Measurements from ENCODE around the gene ROBO2. TPM values are rescaled to one million over a fixed set of nuclear protein-coding genes. Genes with fewer than 3 reads are reported as not detected.

ROBO2 gene
- total and polyA plus RNA-seq, 2 experiments from 2014 or later: 1.2 to 14.3 TPM

DNA sequence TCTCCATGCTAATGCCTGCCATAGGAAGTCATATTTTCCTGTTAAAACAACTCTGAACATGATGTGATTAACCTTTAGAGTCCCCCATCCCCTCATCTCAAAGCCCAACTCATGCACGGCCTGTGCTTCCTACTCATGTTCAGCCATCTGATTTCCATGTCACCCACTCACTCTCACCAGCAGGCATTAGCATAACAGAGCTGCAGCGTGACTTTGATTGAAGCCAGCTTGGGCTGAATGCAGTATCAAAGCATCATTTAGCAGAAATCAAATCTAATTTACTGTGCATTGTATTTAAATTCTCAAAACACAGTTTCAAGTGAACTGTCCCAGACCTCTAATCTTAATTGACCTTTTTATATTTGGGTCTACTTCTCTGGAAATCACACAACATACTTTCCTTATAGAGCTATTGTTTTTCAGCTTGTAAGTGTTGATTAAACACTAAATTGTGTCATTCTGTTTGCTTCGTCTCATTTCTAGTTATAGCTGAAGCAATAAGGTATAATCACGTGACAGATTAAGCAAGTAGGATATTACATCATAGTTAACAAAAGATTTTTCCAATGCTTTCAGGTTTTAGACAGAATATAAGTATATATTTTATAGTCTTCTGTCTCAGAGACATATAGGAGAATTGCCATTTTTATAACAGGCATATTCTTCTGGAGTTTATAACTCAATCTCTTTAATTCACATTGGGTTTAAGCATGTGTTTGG lies 501.5 kb downstream of the ROBO2 start:
- Histone ChIP-seq H3K4me1 (ENCODE audit: insufficient read depth) (no peaks in the 10 kb centered on the region), H3K79me2 (no peaks in the 10 kb centered on the region), H4K20me1 (ENCODE audit: insufficient read depth, poor library complexity, severe bottlenecking) (no peaks in the 10 kb centered on the region), H3K4me2 (no peak overlapping the region), H3K9me2 (replicated peaks; ENCODE audit: insufficient read depth) (no peaks in the 10 kb centered on the region), H3K27ac (no peak overlapping the region), H3K9me3 (ENCODE audit: low read depth) (no peaks in the 10 kb centered on the region), H3K36me3 (replicated peaks; ENCODE audit: insufficient read depth, low read depth) (no peaks in the 10 kb centered on the region), H2AFZ (no peak overlapping the region), H3K4me3 (no peak overlapping the region), H3K27me3 (no peaks in the 10 kb centered on the region)
- TF ChIP-seq EZH2phosphoT487 (IDR thresholded peaks at IDR 0.05; ENCODE audit: low read depth, severe bottlenecking, unreplicated experiment) (no peak), EZH2 (IDR thresholded peaks at IDR 0.05; ENCODE audit: borderline replicate concordance) (no peak)
- TF ChIP-seq, protein P1, sequence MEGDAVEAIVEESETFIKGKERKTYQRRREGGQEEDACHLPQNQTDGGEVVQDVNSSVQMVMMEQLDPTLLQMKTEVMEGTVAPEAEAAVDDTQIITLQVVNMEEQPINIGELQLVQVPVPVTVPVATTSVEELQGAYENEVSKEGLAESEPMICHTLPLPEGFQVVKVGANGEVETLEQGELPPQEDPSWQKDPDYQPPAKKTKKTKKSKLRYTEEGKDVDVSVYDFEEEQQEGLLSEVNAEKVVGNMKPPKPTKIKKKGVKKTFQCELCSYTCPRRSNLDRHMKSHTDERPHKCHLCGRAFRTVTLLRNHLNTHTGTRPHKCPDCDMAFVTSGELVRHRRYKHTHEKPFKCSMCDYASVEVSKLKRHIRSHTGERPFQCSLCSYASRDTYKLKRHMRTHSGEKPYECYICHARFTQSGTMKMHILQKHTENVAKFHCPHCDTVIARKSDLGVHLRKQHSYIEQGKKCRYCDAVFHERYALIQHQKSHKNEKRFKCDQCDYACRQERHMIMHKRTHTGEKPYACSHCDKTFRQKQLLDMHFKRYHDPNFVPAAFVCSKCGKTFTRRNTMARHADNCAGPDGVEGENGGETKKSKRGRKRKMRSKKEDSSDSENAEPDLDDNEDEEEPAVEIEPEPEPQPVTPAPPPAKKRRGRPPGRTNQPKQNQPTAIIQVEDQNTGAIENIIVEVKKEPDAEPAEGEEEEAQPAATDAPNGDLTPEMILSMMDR (IDR thresholded peaks at IDR 0.05; ENCODE audit: poor library complexity): no peak
- 84% methylated on average over 4 of the region's 4 CpGs for WGBS (ENCODE audit: low lambda C conversion rate, missing lambda C conversion rate)
- no peak for DNase-seq (ENCODE audit: low spot score)

DNA sequence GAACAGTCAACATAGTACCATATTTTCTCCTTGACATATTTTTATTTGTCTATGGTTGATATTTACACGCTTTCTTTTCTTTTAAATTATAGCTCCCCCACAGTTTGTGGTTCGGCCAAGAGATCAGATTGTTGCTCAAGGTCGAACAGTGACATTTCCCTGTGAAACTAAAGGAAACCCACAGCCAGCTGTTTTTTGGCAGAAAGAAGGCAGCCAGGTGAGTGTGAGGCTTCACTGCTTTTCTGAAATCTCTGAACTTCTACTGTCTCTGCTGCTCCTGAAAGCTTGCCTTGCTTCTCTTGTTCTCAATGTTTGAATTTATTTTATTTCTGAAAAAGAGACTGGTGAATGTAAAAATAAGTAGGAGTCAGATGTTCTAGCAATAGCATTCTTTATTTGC lies 506.3 kb downstream of the ROBO2 start:
- Histone ChIP-seq H4K20me1 (ENCODE audit: insufficient read depth, poor library complexity, severe bottlenecking) (no peaks in the 10 kb centered on the region), H3K9me2 (replicated peaks; ENCODE audit: insufficient read depth) (no peaks in the 10 kb centered on the region), H3K79me2 (no peaks in the 10 kb centered on the region), H3K27ac (no peak overlapping the region), H3K4me3 (no peak overlapping the region), H3K4me1 (ENCODE audit: insufficient read depth) (no peaks in the 10 kb centered on the region), H3K27me3 (no peaks in the 10 kb centered on the region), H2AFZ (no peak overlapping the region), H3K4me2 (no peak overlapping the region), H3K36me3 (replicated peaks; ENCODE audit: insufficient read depth, low read depth) (no peaks in the 10 kb centered on the region), H3K9me3 (ENCODE audit: low read depth) (no peaks in the 10 kb centered on the region)
- no peak for DNase-seq (ENCODE audit: low spot score)
- WGBS (ENCODE audit: low lambda C conversion rate, missing lambda C conversion rate): 87% methylated on average over 3 of the region's 3 CpGs
- TF ChIP-seq, protein P1 (IDR thresholded peaks at IDR 0.05; ENCODE audit: poor library complexity): no peak
- TF ChIP-seq EZH2 (IDR thresholded peaks at IDR 0.05; ENCODE audit: borderline replicate concordance): no peak
- TF ChIP-seq EZH2phosphoT487 (IDR thresholded peaks at IDR 0.05; ENCODE audit: low read depth, severe bottlenecking, unreplicated experiment): no peak

DNA sequence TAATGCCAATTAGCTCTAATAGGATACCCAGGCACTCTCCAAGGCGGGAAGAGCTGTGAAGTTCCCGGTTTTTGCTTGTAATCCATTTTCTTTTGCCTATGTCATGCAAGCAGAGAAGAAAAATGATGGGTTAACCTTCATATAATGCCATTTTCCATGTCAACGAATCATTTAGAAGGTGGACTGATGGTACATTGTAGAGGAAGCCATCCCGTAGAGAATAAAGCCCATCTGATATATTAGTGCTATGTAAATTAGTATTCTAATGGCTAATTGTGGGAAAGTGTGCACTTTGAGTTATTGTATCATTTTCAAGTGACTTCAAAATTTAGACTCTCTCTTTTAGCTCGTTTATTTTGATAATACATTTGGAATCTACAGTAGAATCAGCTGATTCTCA lies 509.1 kb downstream of the ROBO2 start:
- no peak for TF ChIP-seq EZH2 (IDR thresholded peaks at IDR 0.05; ENCODE audit: borderline replicate concordance)
- TF ChIP-seq, protein P1 (IDR thresholded peaks at IDR 0.05; ENCODE audit: poor library complexity): no peak
- no peak for TF ChIP-seq EZH2phosphoT487 (IDR thresholded peaks at IDR 0.05; ENCODE audit: low read depth, severe bottlenecking, unreplicated experiment)

More for the DNA sequence above, 509.1 kb downstream of the ROBO2 start:
- no peak overlapping the region for H3K4me3 ChIP-seq
- H3K4me2 ChIP-seq: no peak overlapping the region
- no peaks in the 10 kb centered on the region for H4K20me1 ChIP-seq (ENCODE audit: insufficient read depth, poor library complexity, severe bottlenecking)
- H3K27ac ChIP-seq: no peak overlapping the region
- no peaks in the 10 kb centered on the region for H3K36me3 ChIP-seq (replicated peaks; ENCODE audit: insufficient read depth, low read depth)
- WGBS (ENCODE audit: low lambda C conversion rate, missing lambda C conversion rate): 93% methylated on average over 5 of the region's 5 CpGs
- no peaks in the 10 kb centered on the region for H3K27me3 ChIP-seq
- no peaks in the 10 kb centered on the region for H3K4me1 ChIP-seq (ENCODE audit: insufficient read depth)
- no peak for DNase-seq (ENCODE audit: low spot score)
- H2AFZ ChIP-seq: no peak overlapping the region
- H3K9me3 ChIP-seq (ENCODE audit: low read depth): no peaks in the 10 kb centered on the region
- H3K79me2 ChIP-seq: no peaks in the 10 kb centered on the region
- no peaks in the 10 kb centered on the region for H3K9me2 ChIP-seq (replicated peaks; ENCODE audit: insufficient read depth)

All from hepatocyte (in vitro differentiated cells).